GM12878 (cell line): ENCODE results near the gene OSBPL2. TPM values are rescaled to one million over a fixed set of nuclear protein-coding genes. Genes with fewer than 3 reads are reported as not detected.

Source experiments
- ATAC-seq: fragments of 200-7000 bp; cut with Tn5 transposase; 3 replicates; pipeline ENCODE4 v1.9.1; 2020; ENCODE audit warnings: mild to moderate bottlenecking, moderate library complexity
- BruUV-seq: library from RNA; stranded (reverse); fragments of 400-500 nt; replicated peaks from 2 replicates; lab custom pipeline; 2021; lab: Mats Ljungman, UMichigan
- CTCF ChIA-PET: fragments of 300-600 bp; sonication (Branson Sonifier 250); formaldehyde crosslinking; extraction: SDS; loops from one replicate; lab custom pipeline; 2021; ENCODE audit warnings: inconsistent platforms; lab: Yijun Ruan, JAX
- POLR2A ChIA-PET: fragments of 350-600 bp; formaldehyde crosslinking; extraction: SDS; loops from one replicate; lab custom pipeline; 2021; ENCODE audit warnings: inconsistent platforms; lab: Charles Lee
- RAD21 ChIA-PET: fragments of 300-600 bp; sonication (Branson Sonifier 250); formaldehyde crosslinking; loops from one replicate; lab custom pipeline; 2023; ENCODE audit warnings: antibody characterized with exemption; ENCODE audit not compliant: unreplicated experiment; lab: Charles Lee
- SMC1A ChIA-PET: fragments of 300-600 bp; sonication (Branson Sonifier 250); formaldehyde crosslinking; loops from one replicate; lab custom pipeline; 2023; ENCODE audit not compliant: unreplicated experiment, uncharacterized antibody; lab: Charles Lee
- DNase-seq: peaks from one replicate; pipeline ENCODE4 v3.0.0-alpha.2; 2011; ENCODE audit warnings: low read depth, low spot score
- FAIRE-seq: peaks from 3 replicates; lab custom pipeline; 2011; peaks lifted over from hg19 to GRCh38; lab: Jason Lieb, UNC
- H2AFZ ChIP-seq: 2 replicates; pipeline ENCODE4 v1.6.0; 2011; ENCODE audit warnings: low read depth, low read length, control low read depth; ENCODE audit not compliant: control insufficient read depth
- H3K27ac ChIP-seq: 2 replicates; pipeline ENCODE4 v1.5.1; 2011; ENCODE audit warnings: control low read depth; ENCODE audit not compliant: control insufficient read depth, insufficient read depth
- H3K27me3 ChIP-seq, 2 experiments: replicated peaks in 1 of 2; 2 replicates each; pipeline versions ENCODE4 v1.6.0 to v1.6.1; 2011; ENCODE audit warnings: low read length in 1 of 2; ENCODE audit not compliant: control insufficient read depth in 2 of 2, insufficient read depth in 2 of 2
- H3K36me3 ChIP-seq, 2 experiments: 2 replicates each; pipeline ENCODE4 v1.5.1; 2011; ENCODE audit warnings: low read length in 1 of 2; ENCODE audit not compliant: control insufficient read depth in 2 of 2, insufficient read depth in 2 of 2
- H3K4me1 ChIP-seq: 2 replicates; pipeline ENCODE4 v1.6.1; 2011; ENCODE audit warnings: mild to moderate bottlenecking, low read length, moderate library complexity, mixed read lengths; ENCODE audit not compliant: control insufficient read depth, insufficient read depth
- H3K4me2 ChIP-seq: 2 replicates; pipeline ENCODE4 v1.6.0; 2011; ENCODE audit warnings: control low read depth; ENCODE audit not compliant: control insufficient read depth, insufficient read depth
- H3K4me3 ChIP-seq: fragments of 200-600 bp; sonication (generic); 2 replicates; pipeline ENCODE4 v1.5.1; 2016
- H3K79me2 ChIP-seq: 2 replicates; pipeline ENCODE4 v1.6.0; 2011; ENCODE audit warnings: low read length; ENCODE audit not compliant: control insufficient read depth, insufficient read depth
- H3K9ac ChIP-seq: 2 replicates; pipeline ENCODE4 v1.8.0; 2011; ENCODE audit warnings: low read length, control low read depth, mixed read lengths; ENCODE audit not compliant: control insufficient read depth, insufficient read depth
- H3K9me3 ChIP-seq: replicated peaks from 3 replicates; pipeline ENCODE4 v1.5.1; 2011; ENCODE audit warnings: mild to moderate bottlenecking, low read length; ENCODE audit not compliant: control insufficient read depth, insufficient read depth
- H4K20me1 ChIP-seq: 2 replicates; pipeline ENCODE4 v1.6.0; 2011; ENCODE audit not compliant: control insufficient read depth, insufficient read depth
- BMI1 ChIP-seq: fragments of 450-650 bp; IDR thresholded peaks from 2 replicates; pipeline ENCODE4 v1.6.1; 2016; ENCODE audit warnings: mild to moderate bottlenecking, moderate library complexity, borderline replicate concordance
- NR2C2 ChIP-seq: IDR thresholded peaks from 2 replicates; pipeline ENCODE4 v1.6.1; 2011; ENCODE audit warnings: borderline replicate concordance, low read depth; ENCODE audit not compliant: control insufficient read depth, insufficient read length
- RFX5 ChIP-seq: IDR thresholded peaks from 2 replicates; pipeline ENCODE4 v1.6.1; 2011; ENCODE audit warnings: low read depth, low read length, improper control_type of control experiment
- SIN3A ChIP-seq: IDR thresholded peaks from 2 replicates; pipeline ENCODE4 v1.6.1; 2012; ENCODE audit warnings: low read depth, low read length, improper control_type of control experiment
- SP1 ChIP-seq: IDR thresholded peaks from one replicate; pipeline ENCODE4 v1.6.1; 2011; ENCODE audit warnings: low read depth, low read length
- TBL1XR1 ChIP-seq: IDR thresholded peaks from 2 replicates; pipeline ENCODE4 v1.6.1; 2012; ENCODE audit warnings: low read depth, low read length, improper control_type of control experiment
- USF1 ChIP-seq: IDR thresholded peaks from 2 replicates; pipeline ENCODE4 v1.6.1; 2011; ENCODE audit warnings: borderline replicate concordance, low read depth, mild to moderate bottlenecking, moderate library complexity, mixed read lengths, low read length; ENCODE audit not compliant: insufficient read depth; ENCODE audit errors: extremely low read length
- ZNF217 ChIP-seq: fragments of 450-650 bp; IDR thresholded peaks from 2 replicates; pipeline ENCODE4 v1.6.1; 2017; ENCODE audit warnings: antibody characterized with exemption, mild to moderate bottlenecking
- WGBS: methylation state at CpG from one replicate; pipeline ENCODE4 v1.1.6; 2016; ENCODE audit warnings: low lambda C conversion rate; ENCODE audit not compliant: insufficient replicate concordance, insufficient coverage; ENCODE audit errors: missing lambda C conversion rate; 5-methylcytosine and 5-hydroxymethylcytosine counted together
- in situ Hi-C: fragments of 300-500 bp; cut with MboI; formaldehyde crosslinking; loops from 9 replicates; pipeline ENCODE4 v1.14.3; 2018; ENCODE audit warnings: mixed read lengths
- intact Hi-C: fragments of 100-400 bp; cut with micrococcal nuclease; formaldehyde crosslinking; loops from one replicate; pipeline ENCODE4 v1.14.2; 2022; ENCODE audit not compliant: unreplicated experiment
- polyA plus RNA-seq, 11 experiments: library from polyadenylated mRNA; depleted of rRNA in 4 of 11; unstranded in 6 of 11; stranded (reverse) in 5 of 11; fragments of >200 nt; fragmentation: Nextera tagmentation in 4 of 11; fragmentation: Illumina TruSeq in 1 of 11; extraction: Ambion mirVana in 4 of 11; extraction: Trizol in 1 of 11; gene quantifications; 1 replicate in 1 of 11; 2 replicates in 10 of 11; pipeline versions ENCODE4 v1.2.1 to v1.2.3, GENCODE V29; 2011 to 2016; ENCODE audit warnings: inconsistent platforms in 2 of 11, missing spikeins in 2 of 11, low read depth in 1 of 11
- total RNA-seq, 4 experiments: library from RNA; depleted of rRNA in 3 of 4; stranded (reverse); fragments of >200 nt in 3 of 4; fragmentation: Illumina TruSeq in 1 of 4; extraction: Trizol in 1 of 4; gene quantifications; 2 replicates each; pipeline versions ENCODE4 v1.2.1 to v1.2.3, GENCODE V29; 2013 to 2021

Gene OSBPL2
- total and polyA plus RNA-seq, 10 of the 15 experiments (the other 5 are each of a cell fraction or from before 2014, with no cell fraction given): 2.8 to 22.3 (median 14.7) TPM

DNA sequence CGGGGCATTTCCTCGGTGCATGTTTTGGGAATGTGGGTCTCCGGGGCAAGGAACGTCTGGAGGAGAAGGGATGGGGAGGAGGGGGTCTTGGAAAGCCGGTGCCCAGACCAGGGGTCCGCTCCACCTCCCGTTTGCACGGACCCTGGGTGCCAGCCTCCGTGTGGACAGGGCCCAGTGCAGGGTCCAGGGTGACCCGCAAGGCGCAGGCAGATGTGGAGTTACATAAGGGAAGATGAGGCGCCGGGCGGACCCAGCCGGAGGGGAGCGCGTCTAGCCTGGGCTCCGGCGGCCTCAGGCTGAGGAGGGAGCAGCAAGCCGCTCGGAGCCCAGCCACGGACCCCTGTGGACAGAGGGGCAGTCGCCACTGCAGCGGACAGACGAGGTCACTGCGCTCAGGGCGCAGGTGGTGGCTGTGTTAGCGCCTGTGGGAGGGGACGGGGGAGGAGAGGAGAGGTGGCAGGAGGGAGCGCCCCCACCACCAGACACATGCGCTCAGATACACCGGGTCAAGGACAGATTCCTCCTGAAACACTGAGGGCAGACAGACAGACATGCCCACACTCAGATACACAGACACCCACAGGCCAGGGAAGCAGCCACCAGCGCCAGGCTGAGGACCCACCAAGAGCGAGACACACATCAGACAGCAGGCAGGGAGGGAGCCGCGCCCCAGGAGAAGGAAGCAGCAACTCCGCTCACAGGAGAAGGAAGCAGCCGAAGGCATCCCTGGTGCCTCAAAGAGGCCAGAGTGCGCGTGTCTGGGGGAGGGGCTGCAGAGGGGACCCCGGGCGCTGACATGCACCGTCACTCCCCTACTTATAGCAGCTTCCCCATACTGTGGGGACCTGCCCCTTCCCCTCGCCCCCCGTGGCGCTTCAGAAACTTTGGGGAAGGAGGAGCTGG lies 17.4 kb upstream of the OSBPL2 start:
- Histone ChIP-seq H3K36me3 (no peaks in the 10 kb centered on the region), H3K27me3 (peaks cover 1 to 10% of the 10 kb centered on the region in 2 experiments; a peak in 3 of 4 replicates), H3K9ac (no peak overlapping the region), H3K27ac (no peak overlapping the region), H3K4me2 (no peak overlapping the region), H3K4me1 (no peaks in the 10 kb centered on the region), H3K79me2 (no peaks in the 10 kb centered on the region), H3K9me3 (no peaks in the 10 kb centered on the region), H4K20me1 (no peaks in the 10 kb centered on the region; the same call in 1 of the 2 replicates), H3K4me3 (no peak overlapping the region), H2AFZ (no peak overlapping the region)
- RAD21 ChIA-PET: no interaction called here
- intact Hi-C loops: no loop called here
- 22% methylated on average over 45 of the region's 46 CpGs for WGBS
- TF ChIP-seq SIN3A: no peak
- no peak for TF ChIP-seq USF1
- no peak for TF ChIP-seq BMI1
- no peak for TF ChIP-seq NR2C2
- TF ChIP-seq SP1: no peak
- no peak for TF ChIP-seq RFX5
- no peak for TF ChIP-seq TBL1XR1
- TF ChIP-seq ZNF217: no peak
- CTCF ChIA-PET: no interaction called here
- FAIRE-seq (no peak), DNase-seq (no peak), ATAC-seq (no peak)
- BruUV-seq: no TSS peak
- in situ Hi-C loops: no loop called here
- POLR2A ChIA-PET: no interaction called here
- SMC1A ChIA-PET: no interaction called here
